ENCODE measurements around the gene PLPP1.

DNA sequence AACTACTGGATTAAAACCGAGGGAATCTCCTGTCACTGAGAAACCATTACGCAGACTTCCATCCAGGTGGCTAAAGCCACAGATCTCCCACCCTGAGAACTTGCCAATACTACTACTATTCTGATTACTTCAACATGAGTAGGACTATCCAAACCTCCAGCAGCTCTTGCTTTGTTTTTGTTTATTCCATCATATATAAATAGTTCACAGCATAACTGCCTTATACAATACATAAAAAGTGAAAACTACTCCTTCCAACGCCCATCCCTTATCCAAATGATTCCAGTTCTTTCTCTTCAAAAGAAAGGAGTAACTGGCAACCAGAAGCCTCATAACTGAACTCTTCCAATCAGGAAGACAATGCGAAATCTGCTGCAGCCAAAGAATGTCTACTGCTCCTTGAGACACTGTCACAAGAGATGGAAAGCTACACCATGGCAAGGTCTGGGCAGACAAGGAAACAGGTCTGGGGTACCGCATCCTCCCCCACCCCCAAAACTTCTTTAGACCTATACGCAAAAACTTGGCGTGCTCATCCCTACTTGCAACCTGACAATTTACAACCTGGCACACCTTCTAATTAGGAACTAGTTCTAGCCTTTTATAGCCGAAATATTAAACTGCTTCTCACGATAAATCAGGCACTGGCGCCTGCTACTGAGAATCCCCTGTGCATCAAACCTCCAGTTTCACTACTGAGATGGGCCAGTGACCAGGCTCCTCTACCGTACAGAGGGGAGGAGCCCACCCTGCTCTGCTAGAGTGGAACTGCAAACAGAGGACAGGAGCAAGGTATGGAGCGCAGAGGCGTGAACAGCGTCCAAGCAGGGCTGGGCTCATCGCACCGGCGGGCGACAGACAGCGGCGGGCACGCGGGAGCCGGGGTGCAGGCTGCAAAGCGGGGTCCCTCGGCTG is 986 bp downstream of the PLPP1 start:
- TF ChIP-seq, protein P1, sequence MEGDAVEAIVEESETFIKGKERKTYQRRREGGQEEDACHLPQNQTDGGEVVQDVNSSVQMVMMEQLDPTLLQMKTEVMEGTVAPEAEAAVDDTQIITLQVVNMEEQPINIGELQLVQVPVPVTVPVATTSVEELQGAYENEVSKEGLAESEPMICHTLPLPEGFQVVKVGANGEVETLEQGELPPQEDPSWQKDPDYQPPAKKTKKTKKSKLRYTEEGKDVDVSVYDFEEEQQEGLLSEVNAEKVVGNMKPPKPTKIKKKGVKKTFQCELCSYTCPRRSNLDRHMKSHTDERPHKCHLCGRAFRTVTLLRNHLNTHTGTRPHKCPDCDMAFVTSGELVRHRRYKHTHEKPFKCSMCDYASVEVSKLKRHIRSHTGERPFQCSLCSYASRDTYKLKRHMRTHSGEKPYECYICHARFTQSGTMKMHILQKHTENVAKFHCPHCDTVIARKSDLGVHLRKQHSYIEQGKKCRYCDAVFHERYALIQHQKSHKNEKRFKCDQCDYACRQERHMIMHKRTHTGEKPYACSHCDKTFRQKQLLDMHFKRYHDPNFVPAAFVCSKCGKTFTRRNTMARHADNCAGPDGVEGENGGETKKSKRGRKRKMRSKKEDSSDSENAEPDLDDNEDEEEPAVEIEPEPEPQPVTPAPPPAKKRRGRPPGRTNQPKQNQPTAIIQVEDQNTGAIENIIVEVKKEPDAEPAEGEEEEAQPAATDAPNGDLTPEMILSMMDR (IDR thresholded peaks at IDR 0.05): no peak
- TF ChIP-seq EHF (CRISPR knock-in tag; IDR thresholded peaks at IDR 0.05) (no peak), CEBPB (IDR thresholded peaks at IDR 0.05) (no peak), MAFK (IDR thresholded peaks at IDR 0.05; ENCODE audit: partially characterized antibody) (no peak), TFCP2L1 (CRISPR knock-in tag; IDR thresholded peaks at IDR 0.05) (no peak), SMC3 (IDR thresholded peaks at IDR 0.05) (no peak), POLR2AphosphoS2 (conservative IDR thresholded peaks at IDR 0.05; ENCODE audit: low read length) (no peak)

Data from A549 (cell line).